H9 (cell line): ENCODE results near the gene UGT2A1. TPM values are rescaled to one million over a fixed set of nuclear protein-coding genes. Genes with fewer than 3 reads are reported as not detected.

ENCODE experiments used
- DNase-seq: peaks from one replicate; pipeline ENCODE4 v3.0.0-alpha.2; 2017
- H2AFZ ChIP-seq: one replicate; pipeline ENCODE4 v1.6.1; 2013; ENCODE audit warnings: mild to moderate bottlenecking, low read length, control low read depth, moderate library complexity
- H2AK5ac ChIP-seq: 2 replicates; pipeline ENCODE4 v1.6.1; 2013; ENCODE audit warnings: low read length, control low read depth, mixed read lengths; ENCODE audit not compliant: insufficient read length
- H2BK120ac ChIP-seq: one replicate; pipeline ENCODE4 v1.6.1; 2013; ENCODE audit warnings: low read depth, mild to moderate bottlenecking, low read length, control low read depth, inconsistent platforms; ENCODE audit not compliant: poor library complexity, severe bottlenecking
- H2BK12ac ChIP-seq: 2 replicates; pipeline ENCODE4 v1.6.1; 2013; ENCODE audit warnings: low read length, control low read depth, mixed read lengths, low read depth; ENCODE audit not compliant: insufficient read length
- H2BK15ac ChIP-seq: 2 replicates; pipeline ENCODE4 v1.6.1; 2013; ENCODE audit warnings: low read depth, low read length, control low read depth
- H2BK20ac ChIP-seq: one replicate; pipeline ENCODE4 v1.6.1; 2013; ENCODE audit warnings: low read depth, mild to moderate bottlenecking, low read length, control low read depth, inconsistent platforms; ENCODE audit not compliant: poor library complexity, severe bottlenecking
- H2BK5ac ChIP-seq: 2 replicates; pipeline ENCODE4 v1.6.1; 2013; ENCODE audit warnings: low read length, control low read depth, mixed read lengths; ENCODE audit not compliant: insufficient read length
- H3K14ac ChIP-seq: 2 replicates; pipeline ENCODE4 v1.6.1; 2013; ENCODE audit warnings: low read length, control low read depth; ENCODE audit not compliant: insufficient read depth
- H3K18ac ChIP-seq: 2 replicates; pipeline ENCODE4 v1.6.1; 2013; ENCODE audit warnings: low read depth, mild to moderate bottlenecking, mixed read lengths, low read length, control low read depth; ENCODE audit not compliant: insufficient read length
- H3K23ac ChIP-seq: 2 replicates; pipeline ENCODE4 v1.6.1; 2013; ENCODE audit warnings: low read length, control low read depth, mixed read lengths, low read depth; ENCODE audit not compliant: insufficient read length
- H3K23me2 ChIP-seq: 2 replicates; pipeline ENCODE4 v1.6.1; 2013; ENCODE audit warnings: low read depth, mild to moderate bottlenecking, mixed read lengths, low read length, control low read depth; ENCODE audit not compliant: insufficient read length, poor library complexity, severe bottlenecking
- H3K27ac ChIP-seq: 2 replicates; pipeline ENCODE4 v1.5.1; 2013; ENCODE audit warnings: low read length, control low read depth, mixed read lengths, low read depth; ENCODE audit not compliant: insufficient read length
- H3K27me3 ChIP-seq: 2 replicates; pipeline ENCODE4 v1.6.1; 2013; ENCODE audit warnings: low read length, control low read depth, inconsistent platforms; ENCODE audit not compliant: insufficient read depth
- H3K4ac ChIP-seq: 2 replicates; pipeline ENCODE4 v1.6.1; 2013; ENCODE audit warnings: low read depth, mild to moderate bottlenecking, control low read depth, inconsistent platforms, low read length, moderate library complexity
- H3K4me1 ChIP-seq: 2 replicates; pipeline ENCODE4 v1.6.1; 2013; ENCODE audit warnings: low read length, control low read depth, inconsistent platforms; ENCODE audit not compliant: insufficient read depth
- H3K4me2 ChIP-seq: 2 replicates; pipeline ENCODE4 v1.6.1; 2013; ENCODE audit warnings: low read length, control low read depth, mixed read lengths; ENCODE audit not compliant: insufficient read length, insufficient read depth
- H3K56ac ChIP-seq: 2 replicates; pipeline ENCODE4 v1.6.1; 2013; ENCODE audit warnings: low read depth, mild to moderate bottlenecking, mixed read lengths, low read length, control low read depth; ENCODE audit not compliant: insufficient read length
- H3K79me1 ChIP-seq: 2 replicates; pipeline ENCODE4 v1.6.1; 2013; ENCODE audit warnings: low read depth, mild to moderate bottlenecking, moderate library complexity, low read length, control low read depth, inconsistent platforms; ENCODE audit not compliant: insufficient read depth, poor library complexity, severe bottlenecking
- H3K79me2 ChIP-seq: 2 replicates; pipeline ENCODE4 v1.6.1; 2013; ENCODE audit warnings: low read length, control low read depth, inconsistent platforms; ENCODE audit not compliant: insufficient read depth
- H3K9ac ChIP-seq: 2 replicates; pipeline ENCODE4 v1.6.1; 2013; ENCODE audit warnings: low read length, control low read depth, mixed read lengths; ENCODE audit not compliant: insufficient read length; ENCODE audit errors: extremely low read depth
- H3K9me3 ChIP-seq: one replicate; pipeline ENCODE4 v1.6.1; 2013; ENCODE audit warnings: low read depth, low read length, inconsistent platforms; ENCODE audit not compliant: control insufficient read depth
- H3T11ph ChIP-seq: one replicate; pipeline ENCODE4 v1.6.1; 2013; ENCODE audit warnings: mild to moderate bottlenecking, low read length, control low read depth, inconsistent platforms
- H4K20me1 ChIP-seq: one replicate; pipeline ENCODE4 v1.6.1; 2013; ENCODE audit not compliant: control insufficient read depth, insufficient read length, insufficient read depth
- H4K5ac ChIP-seq: 2 replicates; pipeline ENCODE4 v1.6.1; 2013; ENCODE audit warnings: low read depth, mild to moderate bottlenecking, mixed read lengths, low read length, control low read depth; ENCODE audit not compliant: insufficient read length
- H4K8ac ChIP-seq: replicated peaks from 2 replicates; pipeline ENCODE4 v1.6.1; 2013; ENCODE audit warnings: low read length, control low read depth, mixed read lengths, low read depth; ENCODE audit not compliant: insufficient read length
- H4K91ac ChIP-seq: 2 replicates; pipeline ENCODE4 v1.6.1; 2013; ENCODE audit warnings: low read depth, mild to moderate bottlenecking, moderate library complexity, mixed read lengths, low read length, control low read depth; ENCODE audit not compliant: insufficient read length
- H3K27ac Mint-ChIP-seq, 3 experiments: 2 replicates in 2 of 3; 3 replicates in 1 of 3; pipeline ENCODE4 v1.8.0; 2020 to 2021; ENCODE audit warnings: mixed read lengths in 3 of 3, mild to moderate bottlenecking in 1 of 3, moderate library complexity in 1 of 3
- H3K27me3 Mint-ChIP-seq: 2 replicates; pipeline ENCODE4 v1.8.0; 2021; ENCODE audit warnings: low read depth, mild to moderate bottlenecking, moderate library complexity, mixed read lengths
- H3K36me3 Mint-ChIP-seq, 3 experiments: 2 replicates in 2 of 3; 3 replicates in 1 of 3; pipeline ENCODE4 v1.8.0; 2020 to 2021; ENCODE audit warnings: low read depth in 3 of 3, mixed read lengths in 3 of 3; ENCODE audit not compliant: insufficient read depth in 1 of 3
- H3K4me1 Mint-ChIP-seq, 2 experiments: 2 replicates each; pipeline ENCODE4 v1.8.0; 2020; ENCODE audit warnings: mixed read lengths in 2 of 2
- H3K4me3 Mint-ChIP-seq, 2 experiments: 2 replicates in 1 of 2; 3 replicates in 1 of 2; pipeline ENCODE4 v1.8.0; 2020 to 2021; ENCODE audit warnings: mild to moderate bottlenecking in 2 of 2, mixed read lengths in 2 of 2, moderate library complexity in 1 of 2
- H3K9me3 Mint-ChIP-seq, 2 experiments: 2 replicates in 1 of 2; 3 replicates in 1 of 2; pipeline ENCODE4 v1.8.0; 2020; ENCODE audit warnings: mild to moderate bottlenecking in 2 of 2, mixed read lengths in 2 of 2, moderate library complexity in 1 of 2
- WGBS: extraction: QIAGEN DNeasy Blood & Tissue Kit; methylation state at CpG from one replicate; pipeline ENCODE4 v1.1.7; 2013; ENCODE audit warnings: missing lambda C conversion rate, low lambda C conversion rate, mixed read lengths; ENCODE audit not compliant: insufficient read length; ENCODE audit errors: extremely low coverage; 5-methylcytosine and 5-hydroxymethylcytosine counted together
- total RNA-seq: library from RNA; stranded (reverse); gene quantifications from 2 replicates; pipeline ENCODE4 v1.2.1, GENCODE V29; 2021
- TF ChIP-seq, protein P1 (sequence below): fragments of 200-600 bp; sonication (generic); conservative IDR thresholded peaks from 3 replicates; pipeline ENCODE4 v1.8.0; 2021; ENCODE audit warnings: antibody characterized with exemption, mild to moderate bottlenecking

Gene UGT2A1
- total RNA-seq, 1 experiment from 2014 or later = not detected

DNA sequence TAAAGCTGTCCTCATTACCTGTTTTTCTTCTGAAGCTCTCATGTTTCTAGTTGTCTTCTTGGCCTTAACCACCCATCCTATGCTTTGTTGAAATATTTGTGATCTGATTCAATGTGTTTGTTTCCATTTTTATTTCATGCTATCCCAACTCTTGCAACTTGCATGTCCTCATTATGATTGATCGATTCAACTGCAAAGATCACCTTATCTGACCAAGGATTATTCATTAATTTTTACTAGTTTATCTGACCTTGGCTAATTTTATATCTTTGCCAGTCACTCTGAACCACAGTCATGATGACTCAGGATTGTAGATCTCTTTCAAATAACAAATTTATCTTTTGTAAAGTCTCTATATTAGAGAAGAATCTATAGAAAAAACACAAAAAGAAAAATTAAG lies 84.3 kb downstream of the UGT2A1 start:
- no peak overlapping the region for H4K91ac ChIP-seq
- H3K56ac ChIP-seq = no peak overlapping the region
- no peak overlapping the region for H2AFZ ChIP-seq
- no peak overlapping the region for H3K14ac ChIP-seq
- H2BK5ac ChIP-seq = no peak overlapping the region
- no peaks in the 10 kb centered on the region for H3K4me1 ChIP-seq
- H3K27ac Mint-ChIP-seq = no peak overlapping the region
- H3K79me2 ChIP-seq = no peaks in the 10 kb centered on the region
- no peak overlapping the region for H3K27ac ChIP-seq
- no peaks in the 10 kb centered on the region for H3K79me1 ChIP-seq
- H2BK12ac ChIP-seq = no peak overlapping the region
- no peak overlapping the region for H3K4me3 Mint-ChIP-seq
- no peaks in the 10 kb centered on the region for H3K27me3 Mint-ChIP-seq
- no peak overlapping the region for H3K9ac ChIP-seq
- no peak overlapping the region for H4K8ac ChIP-seq
- no peak overlapping the region for H4K5ac ChIP-seq
- H3K23ac ChIP-seq = no peak overlapping the region
- no peaks in the 10 kb centered on the region for H4K20me1 ChIP-seq
- H2BK120ac ChIP-seq = no peak overlapping the region
- no peak overlapping the region for H3K18ac ChIP-seq
- H2AK5ac ChIP-seq = no peak overlapping the region
- H3K9me3 ChIP-seq = no peaks in the 10 kb centered on the region
- no peak for DNase-seq
- no peaks in the 10 kb centered on the region for H3K23me2 ChIP-seq
- H2BK15ac ChIP-seq = no peak overlapping the region
- no peak overlapping the region for H3K4ac ChIP-seq
- H3T11ph ChIP-seq = no peak overlapping the region
- H3K9me3 Mint-ChIP-seq = no peaks in the 10 kb centered on the region
- H3K4me2 ChIP-seq = no peak overlapping the region
- H3K4me1 Mint-ChIP-seq = no peaks in the 10 kb centered on the region
- no CpG with 5 or more reads among the region's 1 CpG for WGBS
- H3K36me3 Mint-ChIP-seq = no peaks in the 10 kb centered on the region
- TF ChIP-seq, protein P1, sequence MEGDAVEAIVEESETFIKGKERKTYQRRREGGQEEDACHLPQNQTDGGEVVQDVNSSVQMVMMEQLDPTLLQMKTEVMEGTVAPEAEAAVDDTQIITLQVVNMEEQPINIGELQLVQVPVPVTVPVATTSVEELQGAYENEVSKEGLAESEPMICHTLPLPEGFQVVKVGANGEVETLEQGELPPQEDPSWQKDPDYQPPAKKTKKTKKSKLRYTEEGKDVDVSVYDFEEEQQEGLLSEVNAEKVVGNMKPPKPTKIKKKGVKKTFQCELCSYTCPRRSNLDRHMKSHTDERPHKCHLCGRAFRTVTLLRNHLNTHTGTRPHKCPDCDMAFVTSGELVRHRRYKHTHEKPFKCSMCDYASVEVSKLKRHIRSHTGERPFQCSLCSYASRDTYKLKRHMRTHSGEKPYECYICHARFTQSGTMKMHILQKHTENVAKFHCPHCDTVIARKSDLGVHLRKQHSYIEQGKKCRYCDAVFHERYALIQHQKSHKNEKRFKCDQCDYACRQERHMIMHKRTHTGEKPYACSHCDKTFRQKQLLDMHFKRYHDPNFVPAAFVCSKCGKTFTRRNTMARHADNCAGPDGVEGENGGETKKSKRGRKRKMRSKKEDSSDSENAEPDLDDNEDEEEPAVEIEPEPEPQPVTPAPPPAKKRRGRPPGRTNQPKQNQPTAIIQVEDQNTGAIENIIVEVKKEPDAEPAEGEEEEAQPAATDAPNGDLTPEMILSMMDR = no peak
- no peaks in the 10 kb centered on the region for H3K27me3 ChIP-seq
- no peak overlapping the region for H2BK20ac ChIP-seq
